SU-DHL-6 (cell line): ENCODE measurements around the gene KDSR.

Source experiments
- H2AFZ ChIP-seq: fragments of 200-600 bp; sonication (generic); 2 replicates; pipeline ENCODE4 v1.6.1; 2014; ENCODE audit warnings: low read depth, mild to moderate bottlenecking, moderate library complexity, mixed read lengths, antibody characterized with exemption, low read length; ENCODE audit not compliant: severe bottlenecking
- H3F3A ChIP-seq: fragments of 200-600 bp; shearing (Covaris generic); 2 replicates; pipeline ENCODE4 v1.6.0; 2016; ENCODE audit warnings: antibody characterized with exemption, mild to moderate bottlenecking; ENCODE audit not compliant: insufficient read depth
- H3K27ac ChIP-seq: fragments of 200-600 bp; sonication (generic); 2 replicates; pipeline ENCODE4 v1.5.1; 2016; ENCODE audit warnings: low read depth, mild to moderate bottlenecking, low read length, moderate library complexity, mixed read lengths
- H3K27me3 ChIP-seq: fragments of 200-600 bp; sonication (generic), shearing (Covaris generic); 2 replicates; pipeline ENCODE4 v1.6.0; 2014; ENCODE audit warnings: mild to moderate bottlenecking, low read length
- H3K36me3 ChIP-seq: fragments of 200-600 bp; sonication (generic); 2 replicates; pipeline ENCODE4 v1.6.1; 2014; ENCODE audit warnings: mild to moderate bottlenecking, low read length, mixed read lengths
- H3K4me2 ChIP-seq: fragments of 300-600, 200-600 bp; shearing (Covaris generic), sonication (generic); 2 replicates; pipeline ENCODE4 v1.6.0; 2014; ENCODE audit warnings: low read length, low read depth, mild to moderate bottlenecking; ENCODE audit not compliant: poor library complexity, severe bottlenecking
- H3K4me3 ChIP-seq: fragments of 200-600 bp; sonication (generic); 2 replicates; pipeline ENCODE4 v1.5.1; 2014; ENCODE audit warnings: antibody characterized with exemption, low read length, mild to moderate bottlenecking, mixed read lengths; ENCODE audit not compliant: insufficient read depth, poor library complexity, severe bottlenecking
- H3K79me2 ChIP-seq: fragments of 200-600 bp; sonication (generic); 2 replicates; pipeline ENCODE4 v1.6.1; 2014; ENCODE audit warnings: mild to moderate bottlenecking, low read length, moderate library complexity; ENCODE audit not compliant: insufficient read depth
- H3K9ac ChIP-seq: fragments of 200-600 bp; sonication (generic); 2 replicates; pipeline ENCODE4 v1.7.0; 2014; ENCODE audit warnings: mild to moderate bottlenecking, low read length
- H3K9me2 ChIP-seq: fragments of 200-600 bp; sonication (generic); replicated peaks from 2 replicates; pipeline ENCODE4 v1.6.1; 2014; ENCODE audit warnings: low read length; ENCODE audit not compliant: insufficient read depth
- H3K9me3 ChIP-seq: fragments of 200-600 bp; sonication (generic); 2 replicates; pipeline ENCODE4 v1.6.1; 2014; ENCODE audit warnings: low read length, mixed read lengths; ENCODE audit not compliant: insufficient read depth
- H4K20me1 ChIP-seq: fragments of 200-600 bp; sonication (generic); 2 replicates; pipeline ENCODE4 v1.6.1; 2014; ENCODE audit warnings: low read depth, mild to moderate bottlenecking, antibody characterized with exemption, low read length, moderate library complexity, mixed read lengths
- CTCF ChIP-seq: fragments of 200-600 bp; sonication (generic); IDR thresholded peaks from one replicate; pipeline ENCODE4 v1.5.1; 2017; ENCODE audit warnings: antibody characterized with exemption, mild to moderate bottlenecking, low read length, moderate library complexity; ENCODE audit not compliant: insufficient read depth, poor library complexity, severe bottlenecking
- EZH2phosphoT487 ChIP-seq: fragments of 200-600 bp; sonication (generic), shearing (Covaris generic); conservative IDR thresholded peaks from 2 replicates; pipeline ENCODE4 v1.6.1; 2018; ENCODE audit warnings: mild to moderate bottlenecking, antibody characterized with exemption, low read length, moderate library complexity, mixed read lengths

The KDSR gene

DNA sequence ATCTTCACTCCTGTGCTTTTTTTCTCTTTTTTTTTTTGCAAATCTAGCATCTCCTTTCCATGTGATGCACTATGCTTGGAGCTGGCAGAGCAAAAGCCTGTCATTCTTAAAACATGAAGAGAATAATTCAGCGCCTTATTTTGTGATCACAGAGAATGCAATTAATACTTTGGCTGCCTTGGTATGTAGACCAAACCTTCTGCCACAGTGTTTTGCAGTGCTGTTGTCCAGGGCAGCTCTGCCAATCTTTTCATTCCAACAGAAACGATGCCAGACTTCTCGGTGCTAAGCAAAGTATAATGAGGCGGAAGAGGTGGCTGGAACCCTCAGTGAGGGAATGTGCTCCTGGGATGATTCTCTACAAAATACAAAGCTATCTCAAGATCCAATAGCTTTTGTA is 73.1 kb downstream of the KDSR start:
- no peaks in the 10 kb centered on the region for H3K9me3 ChIP-seq
- no peak overlapping the region for H3K9ac ChIP-seq
- 0 out of 2 replicates have a peak, but pooled peaks cover 9% of the 10 kb centered on the region for H3F3A ChIP-seq
- H3K36me3 ChIP-seq, result peaks cover 24% of the 10 kb centered on the region; the same call in 1 of the 2 replicates
- H3K79me2 ChIP-seq, result peaks cover 99% of the 10 kb centered on the region
- no peak overlapping the region for H2AFZ ChIP-seq
- H3K4me2 ChIP-seq, result no peak overlapping the region
- no peaks in the 10 kb centered on the region for H3K9me2 ChIP-seq
- TF ChIP-seq CTCF, result no peak
- no peak for TF ChIP-seq EZH2phosphoT487
- no peaks in the 10 kb centered on the region for H3K27me3 ChIP-seq
- no peak overlapping the region for H3K27ac ChIP-seq
- H4K20me1 ChIP-seq, result peaks cover 16% of the 10 kb centered on the region; the same call in 1 of the 2 replicates
- no peak overlapping the region for H3K4me3 ChIP-seq

- Histone ChIP-seq H3K79me2 (peaks cover 99% of the 10 kb centered on the region), H3K9ac (no peak overlapping the region), H4K20me1 (peaks cover 22% of the 10 kb centered on the region; the same call in 1 of the 2 replicates)
Measured at GRCh38 chr18:63292831-63293683, 73.9 kb downstream of the KDSR start.

GRCh38 chr18:63291278-63291677 is 75.7 kb downstream of the KDSR start:
- H3K9me2 ChIP-seq, result no peaks in the 10 kb centered on the region
- TF ChIP-seq EZH2phosphoT487 (no peak), CTCF (no peak)
- peaks cover 99% of the 10 kb centered on the region for H3K79me2 ChIP-seq
- peaks cover 33% of the 10 kb centered on the region; the same call in 1 of the 2 replicates for H4K20me1 ChIP-seq
- H3K36me3 ChIP-seq, result peaks cover 35% of the 10 kb centered on the region
- no peaks in the 10 kb centered on the region for H3K27me3 ChIP-seq
- H3K9me3 ChIP-seq, result no peaks in the 10 kb centered on the region
- H3K4me2 ChIP-seq, result no peak overlapping the region
- no peak overlapping the region for H3K4me3 ChIP-seq
- H3K27ac ChIP-seq, result no peak overlapping the region
- H2AFZ ChIP-seq, result no peak overlapping the region
- H3K9ac ChIP-seq, result no peak overlapping the region
- H3F3A ChIP-seq, result peaks cover 19% of the 10 kb centered on the region; the same call in 1 of the 2 replicates

More at GRCh38 chr18:63292831-63293683, 73.9 kb downstream of the KDSR start:
- Histone ChIP-seq H3K27me3 (no peaks in the 10 kb centered on the region), H3K9me2 (no peaks in the 10 kb centered on the region), H3K4me2 (no peak overlapping the region), H3F3A (peaks cover 16% of the 10 kb centered on the region; the same call in 1 of the 2 replicates), H3K9me3 (no peaks in the 10 kb centered on the region), H3K27ac (no peak overlapping the region), H3K4me3 (no peak overlapping the region), H3K36me3 (peaks cover 32% of the 10 kb centered on the region), H2AFZ (no peak overlapping the region)
- TF ChIP-seq CTCF (no peak), EZH2phosphoT487 (no peak)
